HG02885 (cell line): ENCODE results near the gene SLC25A1.
"Not testable (repeated sequence)": the region's sequence is repeated elsewhere in the genome, so short reads cannot be mapped to it uniquely, and the experiment has no call there.

ENCODE experiments used
- ATAC-seq: cut with Tn5 transposase; IDR thresholded peaks from one replicate; pipeline ENCODE4 v1.9.1; 2021; ENCODE audit warnings: mild to moderate bottlenecking; ENCODE audit not compliant: unreplicated experiment, poor library complexity

Gene SLC25A1

DNA sequence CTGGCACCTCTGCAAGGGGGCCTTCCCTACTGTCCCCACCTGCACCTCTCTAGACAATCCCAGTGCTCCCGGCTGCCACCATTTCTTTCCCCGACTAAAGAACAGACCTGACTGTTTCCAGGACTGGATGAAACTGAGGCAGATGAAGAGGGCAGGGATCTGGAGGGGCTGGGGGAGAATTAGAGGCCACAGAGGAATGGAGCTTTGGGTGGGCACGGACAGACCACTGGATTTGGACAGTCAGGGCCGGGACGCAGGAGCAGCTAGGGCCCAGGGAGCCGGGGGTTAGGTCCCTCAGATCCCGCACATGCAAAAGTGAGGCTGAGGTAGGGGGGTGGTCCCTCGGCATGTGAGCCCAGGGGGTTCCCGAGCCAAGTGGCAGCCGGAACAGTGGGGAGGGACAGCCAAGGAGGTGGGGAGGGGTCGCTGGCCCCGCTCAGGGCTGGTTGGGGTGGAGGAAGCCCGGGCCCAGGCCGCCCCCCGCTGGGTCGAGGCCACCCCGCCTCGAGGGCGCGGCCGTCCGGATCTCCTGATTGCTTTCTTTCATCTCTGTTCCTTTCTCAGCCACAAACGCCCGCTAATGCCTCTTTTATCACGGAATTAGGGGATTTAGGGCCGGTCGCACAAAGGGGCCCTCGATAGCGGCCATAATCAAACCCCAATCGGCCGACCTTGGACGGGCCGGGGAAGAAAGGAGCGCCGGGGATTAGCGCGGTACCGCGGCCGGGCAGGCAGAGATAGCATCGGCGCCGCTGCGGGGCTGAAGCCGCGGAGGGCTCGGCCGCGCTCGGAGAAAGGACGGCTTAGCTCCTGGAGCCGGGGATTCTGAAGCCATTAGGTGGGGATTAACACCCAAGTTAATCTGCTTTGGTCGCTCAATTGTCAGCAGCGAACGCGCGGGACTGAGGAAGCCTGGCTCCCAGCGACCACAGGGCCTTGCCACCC is 9.3 kb downstream of the SLC25A1 start:
- ATAC-seq = no peak

- ATAC-seq = no peak
Observed at GRCh38 chr22:19168088-19168890, 10.2 kb downstream of the SLC25A1 start.

- ATAC-seq = no peak
Observed at GRCh38 chr22:19167106-19167869, 11.2 kb downstream of the SLC25A1 start.

DNA sequence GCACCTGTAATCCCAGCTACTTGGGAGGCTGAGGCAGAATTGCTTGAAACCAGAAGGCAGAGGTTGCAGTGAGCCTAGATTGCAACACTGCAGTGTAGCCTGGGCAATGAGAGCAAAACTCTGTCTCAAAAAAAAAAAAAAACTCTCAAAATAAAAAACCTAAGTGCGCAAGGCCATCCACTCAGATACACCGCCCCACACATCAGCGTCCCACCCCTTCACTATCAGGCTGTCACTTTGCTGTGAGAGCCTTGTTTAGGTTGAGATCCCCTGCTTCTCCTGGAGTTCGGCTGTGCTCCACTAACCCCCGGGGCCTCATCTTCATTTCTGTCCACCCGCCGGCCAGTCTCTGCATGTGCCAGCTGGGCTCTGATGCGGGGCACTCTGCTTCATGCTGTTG is 12.1 kb downstream of the SLC25A1 start:
- no peak for ATAC-seq

GRCh38 chr22:19164425-19164824 is 14.1 kb downstream of the SLC25A1 start:
- ATAC-seq = no peak

DNA sequence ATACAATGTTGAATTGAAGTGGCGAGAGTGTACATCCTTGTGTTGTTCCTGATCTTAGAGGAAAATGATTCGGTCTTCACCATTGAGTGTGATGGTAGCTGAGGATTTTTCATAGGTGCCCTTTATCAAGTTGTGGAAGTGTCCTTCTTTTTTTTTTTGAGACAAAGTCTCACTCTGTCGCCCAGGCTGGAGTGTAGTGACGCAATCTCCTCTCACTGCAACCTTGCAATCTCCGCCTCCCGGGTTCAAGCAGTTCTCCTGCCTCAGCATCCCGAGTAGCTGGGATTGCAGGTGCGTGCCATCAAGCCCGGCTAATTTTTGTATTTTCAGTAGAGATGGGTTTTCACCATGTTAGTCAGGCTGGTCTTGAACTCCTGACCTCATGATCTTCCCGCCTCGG is 19.9 kb downstream of the SLC25A1 start:
- not testable (repeated sequence) for ATAC-seq

DNA sequence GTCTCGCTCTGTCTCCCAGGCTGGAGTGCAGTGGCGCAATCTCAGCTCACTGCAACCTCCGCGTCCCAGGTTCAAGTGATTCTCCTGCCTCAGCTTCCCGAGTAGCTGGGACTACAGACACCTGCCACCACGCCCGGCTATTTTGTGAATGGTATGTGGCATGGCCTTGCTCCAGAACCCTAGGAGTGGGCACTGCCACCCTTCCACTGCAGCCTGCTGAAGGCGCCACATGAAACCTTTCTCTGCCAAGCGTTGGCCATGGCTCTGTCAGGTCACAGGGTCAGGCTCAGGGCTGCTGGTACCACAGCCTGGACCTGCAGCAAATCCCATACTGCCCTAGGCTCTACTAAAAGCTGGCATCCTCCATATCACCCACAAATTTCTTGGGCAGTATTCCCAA is 22.4 kb downstream of the SLC25A1 start:
- not testable (repeated sequence) for ATAC-seq

DNA sequence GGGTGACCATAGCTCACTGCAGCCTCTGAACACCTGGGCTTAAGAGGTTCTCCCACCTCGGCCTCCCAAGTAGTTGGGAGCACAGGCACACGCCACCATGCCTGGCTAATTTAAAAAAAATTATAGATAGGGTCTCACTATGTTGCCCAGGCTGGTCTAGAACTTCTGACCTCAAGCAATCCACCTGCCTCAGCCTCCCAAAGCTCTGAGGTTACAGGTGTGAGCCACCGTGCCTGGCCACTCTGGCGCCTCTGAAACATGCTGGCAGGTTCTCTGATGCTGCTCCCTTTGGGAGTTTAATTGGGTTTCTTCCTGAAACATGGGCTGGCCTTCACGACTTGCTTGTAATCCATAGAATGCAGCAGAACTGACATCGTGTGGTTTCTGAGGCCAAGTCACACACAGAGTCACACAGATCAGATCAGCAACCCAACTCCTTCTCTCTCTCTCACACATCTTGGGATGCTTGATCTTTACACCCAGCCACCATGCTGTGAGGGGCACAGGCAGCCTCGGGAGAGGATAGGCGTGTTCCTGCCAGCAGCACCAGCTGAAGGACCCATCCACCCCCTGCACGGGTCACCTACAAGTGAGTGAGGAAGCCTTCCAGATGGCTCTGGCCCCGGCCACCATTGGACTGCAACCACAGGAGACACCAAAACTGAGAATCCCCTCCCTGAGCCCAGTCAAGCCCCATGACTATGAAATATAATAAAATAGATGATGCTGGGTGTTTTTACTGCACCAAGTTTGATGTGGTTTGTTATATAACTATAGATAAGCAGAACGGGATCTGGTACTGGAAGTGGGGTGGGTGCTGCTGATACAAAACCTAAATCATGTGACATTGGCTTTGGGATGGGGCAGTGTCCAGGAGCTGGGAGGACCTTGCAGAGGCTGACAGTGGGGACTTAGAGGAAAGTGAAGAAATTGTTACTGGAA is 25.3 kb downstream of the SLC25A1 start:
- ATAC-seq = no peak

DNA sequence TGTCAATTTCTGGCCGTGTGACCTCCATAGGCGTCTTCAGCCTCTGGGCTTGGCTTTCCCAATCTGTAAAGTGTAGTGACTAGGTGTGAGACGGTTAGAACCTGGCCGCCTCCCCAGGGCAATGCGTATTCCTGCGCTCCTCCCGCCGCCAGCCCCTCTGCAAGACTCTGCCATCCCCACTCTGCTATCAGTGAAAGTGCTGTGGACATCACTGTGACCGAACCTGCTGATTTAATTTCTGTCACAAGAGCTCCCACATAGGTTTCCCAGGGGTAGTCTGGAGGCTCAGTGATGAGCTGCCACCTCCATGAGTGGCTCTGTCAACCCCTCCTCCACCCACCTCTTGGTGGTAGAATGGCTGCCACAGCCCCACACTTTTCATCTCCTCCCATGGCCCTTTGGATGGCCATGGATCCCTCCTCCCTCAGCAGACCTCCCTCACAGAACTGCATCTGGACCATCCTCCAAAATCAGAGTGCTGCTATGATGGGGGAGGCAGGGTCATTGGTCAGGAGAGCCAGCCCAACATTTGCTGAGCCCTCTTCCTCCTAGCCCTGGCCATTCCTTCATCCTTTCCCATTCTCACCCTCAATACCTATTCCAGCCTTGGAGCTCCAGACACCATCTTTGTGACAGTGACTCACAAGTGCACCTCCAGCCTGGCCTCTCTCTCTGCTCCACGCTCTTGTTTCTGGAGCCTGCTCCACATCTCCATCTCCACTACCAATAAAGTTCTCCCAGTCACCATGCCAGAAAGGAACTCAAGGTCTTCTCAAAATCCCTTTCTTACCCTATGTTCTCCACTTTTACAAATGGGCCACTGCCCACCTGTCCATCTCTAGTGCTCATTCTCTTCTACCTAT is 27.0 kb downstream of the SLC25A1 start:
- ATAC-seq = no peak

DNA sequence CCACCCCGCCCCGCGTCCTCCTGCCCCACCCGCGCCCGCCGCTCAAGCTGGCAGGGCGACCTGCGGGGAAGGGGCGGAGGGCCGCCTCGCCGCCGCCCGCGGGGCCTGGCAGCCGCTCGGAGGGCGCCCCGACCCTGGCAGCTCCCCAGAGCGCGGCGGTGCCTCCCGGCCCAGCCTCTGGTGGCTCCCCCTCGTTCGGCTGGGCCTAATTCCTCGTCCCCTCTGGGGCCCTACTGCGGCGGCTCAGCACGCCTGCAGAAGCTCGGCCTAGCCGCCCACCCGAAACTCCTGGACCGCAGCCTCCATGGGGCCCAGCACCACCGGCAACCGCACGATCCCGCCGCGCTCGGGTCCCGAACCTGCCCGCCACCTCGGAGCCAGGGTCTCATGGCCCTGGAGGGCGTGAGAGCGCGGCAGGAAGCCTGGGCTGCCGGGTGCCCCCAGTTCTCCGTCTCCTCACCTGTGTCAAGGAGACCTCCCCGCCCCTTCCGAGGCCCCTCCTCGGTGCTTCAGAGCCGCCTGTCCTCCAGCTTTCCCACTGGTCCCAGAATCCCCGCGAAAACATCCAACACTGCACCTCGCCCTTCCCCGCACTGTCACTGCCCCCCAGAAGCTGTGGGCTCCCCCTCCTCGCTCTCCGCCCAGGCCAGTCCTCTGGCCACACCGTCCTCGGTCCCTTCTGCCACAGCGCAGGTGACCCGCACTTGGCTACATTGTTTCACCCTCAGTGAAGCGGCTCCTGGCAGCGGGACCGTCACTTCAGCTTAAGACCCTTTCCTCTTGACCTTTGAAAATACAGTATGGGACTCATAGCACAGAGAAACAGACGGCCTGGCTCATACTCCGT is 27.8 kb downstream of the SLC25A1 start:
- ATAC-seq = no peak

- ATAC-seq = no peak
Observed at GRCh38 chr22:19149991-19150390, 28.5 kb downstream of the SLC25A1 start, which contains the start of gene GSC2. GSC2 (minus strand) TSS chr22:19150292; CDS start chr22:19150283, 9 bp downstream.

- ATAC-seq = no peak
Observed at GRCh38 chr22:19149047-19149883, 29.3 kb downstream of the SLC25A1 start.

GRCh38 chr22:19148417-19149046 is 30.0 kb downstream of the SLC25A1 start:
- no peak for ATAC-seq

DNA sequence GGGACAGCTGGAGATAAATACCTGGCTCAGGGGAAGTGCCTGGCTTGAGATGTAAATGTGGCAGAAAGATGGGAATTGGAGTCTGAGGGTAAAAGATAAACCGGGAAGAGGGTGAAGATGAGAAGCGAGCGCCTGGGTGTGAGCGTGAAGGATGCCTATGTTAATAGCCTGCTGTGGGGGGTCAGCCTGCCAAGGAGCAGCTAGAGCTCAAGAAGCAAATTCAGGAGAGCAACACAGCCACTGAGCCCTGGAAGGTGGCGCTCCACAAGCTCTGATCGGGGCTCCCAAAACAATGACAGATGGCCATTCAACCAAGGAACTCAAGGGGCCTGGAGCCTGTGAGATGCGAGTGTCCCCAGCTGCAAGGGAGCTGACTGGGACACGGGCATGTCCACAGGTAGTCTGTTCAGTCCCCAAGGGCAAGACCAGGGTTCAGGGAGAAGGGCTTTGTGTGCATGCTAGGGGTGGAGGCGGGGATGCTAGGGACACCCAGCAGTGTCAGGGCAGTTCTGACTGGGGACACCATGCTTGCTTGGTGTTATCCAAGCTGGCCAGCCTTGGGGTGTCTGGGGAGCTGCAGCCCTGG is 31.2 kb downstream of the SLC25A1 start:
- no peak for ATAC-seq

GRCh38 chr22:19146215-19146968 is 32.1 kb downstream of the SLC25A1 start:
- no peak for ATAC-seq
